ENCODE data around the gene JPH3.

DNA sequence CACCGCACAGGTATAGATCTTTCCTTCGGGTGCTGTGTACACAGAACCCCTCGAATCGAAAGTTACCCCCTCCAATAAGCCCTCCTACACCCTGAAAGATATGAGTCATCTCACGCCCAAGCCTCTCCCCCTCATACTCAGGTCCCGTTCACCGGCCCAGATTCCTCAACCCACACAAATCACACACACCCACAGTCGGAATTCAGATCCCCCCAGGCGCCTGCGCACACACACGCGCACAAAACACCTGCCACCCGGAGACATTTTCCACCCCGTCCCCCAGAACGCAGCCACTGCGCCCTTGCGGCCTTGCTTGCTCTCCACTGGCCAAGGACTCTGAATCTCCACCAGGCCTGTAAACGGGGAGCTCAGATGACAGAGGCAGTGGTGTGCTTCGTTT is 4.9 kb downstream of the JPH3 start:
- TF ChIP-seq, protein P1, sequence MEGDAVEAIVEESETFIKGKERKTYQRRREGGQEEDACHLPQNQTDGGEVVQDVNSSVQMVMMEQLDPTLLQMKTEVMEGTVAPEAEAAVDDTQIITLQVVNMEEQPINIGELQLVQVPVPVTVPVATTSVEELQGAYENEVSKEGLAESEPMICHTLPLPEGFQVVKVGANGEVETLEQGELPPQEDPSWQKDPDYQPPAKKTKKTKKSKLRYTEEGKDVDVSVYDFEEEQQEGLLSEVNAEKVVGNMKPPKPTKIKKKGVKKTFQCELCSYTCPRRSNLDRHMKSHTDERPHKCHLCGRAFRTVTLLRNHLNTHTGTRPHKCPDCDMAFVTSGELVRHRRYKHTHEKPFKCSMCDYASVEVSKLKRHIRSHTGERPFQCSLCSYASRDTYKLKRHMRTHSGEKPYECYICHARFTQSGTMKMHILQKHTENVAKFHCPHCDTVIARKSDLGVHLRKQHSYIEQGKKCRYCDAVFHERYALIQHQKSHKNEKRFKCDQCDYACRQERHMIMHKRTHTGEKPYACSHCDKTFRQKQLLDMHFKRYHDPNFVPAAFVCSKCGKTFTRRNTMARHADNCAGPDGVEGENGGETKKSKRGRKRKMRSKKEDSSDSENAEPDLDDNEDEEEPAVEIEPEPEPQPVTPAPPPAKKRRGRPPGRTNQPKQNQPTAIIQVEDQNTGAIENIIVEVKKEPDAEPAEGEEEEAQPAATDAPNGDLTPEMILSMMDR (conservative IDR thresholded peaks at IDR 0.05; ENCODE audit: low read depth, low read length) = no peak
- no peak for TF ChIP-seq EZH2 (IDR thresholded peaks at IDR 0.05; ENCODE audit: borderline replicate concordance, low read depth, low read length, poor library complexity, severe bottlenecking)

All from A673 (cell line).